ENCODE results near the gene TSPAN13.

The TSPAN13 gene

GRCh38 chr7:16753102-16753931 lies at the start of gene TSPAN13:
Gene TSPAN13, plus strand, starts transcription at chr7:16753755. Its CDS starts 213 bp downstream, at chr7:16753968.
- DNase-seq (ENCODE audit: low read depth) = no peak

GRCh38 chr7:16708511-16708910 lies 45.0 kb upstream of the TSPAN13 start:
- no peak for DNase-seq (ENCODE audit: low read depth)

GRCh38 chr7:16708980-16709379 lies 44.6 kb upstream of the TSPAN13 start:
- DNase-seq (ENCODE audit: low read depth) = no peak

- no peak for DNase-seq (ENCODE audit: low read depth)
These were observed 42.9 kb upstream of the TSPAN13 start for GRCh38 chr7:16710651-16711050.

GRCh38 chr7:16711730-16712129 lies 41.8 kb upstream of the TSPAN13 start:
- no peak for DNase-seq (ENCODE audit: low read depth)

- no peak for DNase-seq (ENCODE audit: low read depth)
These were observed 40.6 kb upstream of the TSPAN13 start for GRCh38 chr7:16712916-16713315.

GRCh38 chr7:16715928-16716327 lies 37.6 kb upstream of the TSPAN13 start:
- no peak for DNase-seq (ENCODE audit: low read depth)

- no peak for DNase-seq (ENCODE audit: low read depth)
These were observed 35.4 kb upstream of the TSPAN13 start for GRCh38 chr7:16718111-16718656.

GRCh38 chr7:16719699-16720098 lies 33.9 kb upstream of the TSPAN13 start:
- DNase-seq (ENCODE audit: low read depth) = no peak

GRCh38 chr7:16721541-16721940 lies 32.0 kb upstream of the TSPAN13 start:
- no peak for DNase-seq (ENCODE audit: low read depth)

GRCh38 chr7:16724344-16724743 lies 29.2 kb upstream of the TSPAN13 start:
- DNase-seq (ENCODE audit: low read depth) = no peak

- no peak for DNase-seq (ENCODE audit: low read depth)
These were observed 27.4 kb upstream of the TSPAN13 start for GRCh38 chr7:16726189-16726588.

GRCh38 chr7:16727736-16728135 lies 25.8 kb upstream of the TSPAN13 start:
- DNase-seq (ENCODE audit: low read depth) = no peak

- DNase-seq (ENCODE audit: low read depth) = no peak
These were observed 24.7 kb upstream of the TSPAN13 start for GRCh38 chr7:16728811-16729210.

GRCh38 chr7:16729541-16729940 lies 24.0 kb upstream of the TSPAN13 start:
- no peak for DNase-seq (ENCODE audit: low read depth)

GRCh38 chr7:16730937-16731336 lies 22.6 kb upstream of the TSPAN13 start:
- no peak for DNase-seq (ENCODE audit: low read depth)

GRCh38 chr7:16732828-16733227 lies 20.7 kb upstream of the TSPAN13 start:
- DNase-seq (ENCODE audit: low read depth) = no peak

- no peak for DNase-seq (ENCODE audit: low read depth)
These were observed 19.3 kb upstream of the TSPAN13 start for GRCh38 chr7:16734148-16734726.

GRCh38 chr7:16735020-16735419 lies 18.5 kb upstream of the TSPAN13 start:
- no peak for DNase-seq (ENCODE audit: low read depth)

GRCh38 chr7:16738011-16738688 lies 15.4 kb upstream of the TSPAN13 start:
- DNase-seq (ENCODE audit: low read depth) = no peak

GRCh38 chr7:16739863-16740622 lies 13.5 kb upstream of the TSPAN13 start:
- DNase-seq (ENCODE audit: low read depth) = no peak

- DNase-seq (ENCODE audit: low read depth) = no peak
These were observed 13.0 kb upstream of the TSPAN13 start for GRCh38 chr7:16740623-16740953.
